Suprapubic skin (tissue), 4 donors: ENCODE measurements around the gene ATP2C2.

Source experiments
- EP300 ChIP-seq: sonication (generic); formaldehyde crosslinking; IDR thresholded peaks from one replicate; pipeline ENCODE4 v1.6.1; 2017; ENCODE audit warnings: antibody characterized with exemption
- POLR2AphosphoS5 ChIP-seq, 3 donors: sonication (generic); formaldehyde crosslinking; IDR thresholded peaks; one replicate each; pipeline ENCODE4 v1.6.1; 2017; ENCODE audit warnings: antibody characterized with exemption in 3 of 3
- TF ChIP-seq, protein P1 (sequence below), 2 donors: fragments of 200-600 bp in 1 of 2; fragments of 450-650 bp in 1 of 2; sonication (generic) in 1 of 2; IDR thresholded peaks; one replicate each; pipeline ENCODE4 v1.5.1; 2016 to 2019; ENCODE audit warnings: antibody characterized with exemption in 2 of 2, mild to moderate bottlenecking in 1 of 2, moderate library complexity in 1 of 2

DNA sequence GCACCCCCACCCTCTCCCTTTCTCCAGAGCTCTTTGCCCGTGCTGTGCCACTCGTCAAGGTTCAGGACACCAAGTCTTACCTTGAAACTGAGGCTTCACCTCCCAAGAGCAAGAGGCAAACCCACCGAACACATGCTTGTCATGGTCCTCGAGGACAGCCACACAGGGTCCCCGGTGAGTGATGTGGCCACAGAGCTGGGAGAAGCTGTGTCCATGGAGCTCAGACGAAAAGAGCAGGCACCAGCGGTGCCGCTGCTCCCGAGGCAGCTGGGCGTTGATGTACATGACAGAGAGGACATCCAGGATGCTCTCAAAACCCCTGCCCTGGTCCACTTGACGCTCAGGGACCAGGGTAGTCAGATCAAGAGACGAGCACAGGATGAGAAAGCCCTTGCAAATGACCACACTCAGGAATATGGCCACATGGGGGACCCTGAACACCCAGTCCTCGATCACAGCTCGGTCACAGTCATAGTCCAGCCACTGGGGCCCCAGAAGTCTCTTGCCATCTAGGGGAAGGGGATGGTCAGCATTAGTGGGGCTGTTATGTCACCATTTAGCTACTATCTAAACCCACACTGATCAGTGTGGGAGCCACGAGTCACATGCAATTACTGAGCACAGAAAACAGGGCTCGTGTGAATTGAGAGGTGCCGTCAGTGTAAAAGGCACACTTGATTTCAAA, 118.4 kb downstream of the ATP2C2 start:
- TF ChIP-seq POLR2AphosphoS5 (IDR thresholded peaks at IDR 0.05) = no peak
- TF ChIP-seq, protein P1, sequence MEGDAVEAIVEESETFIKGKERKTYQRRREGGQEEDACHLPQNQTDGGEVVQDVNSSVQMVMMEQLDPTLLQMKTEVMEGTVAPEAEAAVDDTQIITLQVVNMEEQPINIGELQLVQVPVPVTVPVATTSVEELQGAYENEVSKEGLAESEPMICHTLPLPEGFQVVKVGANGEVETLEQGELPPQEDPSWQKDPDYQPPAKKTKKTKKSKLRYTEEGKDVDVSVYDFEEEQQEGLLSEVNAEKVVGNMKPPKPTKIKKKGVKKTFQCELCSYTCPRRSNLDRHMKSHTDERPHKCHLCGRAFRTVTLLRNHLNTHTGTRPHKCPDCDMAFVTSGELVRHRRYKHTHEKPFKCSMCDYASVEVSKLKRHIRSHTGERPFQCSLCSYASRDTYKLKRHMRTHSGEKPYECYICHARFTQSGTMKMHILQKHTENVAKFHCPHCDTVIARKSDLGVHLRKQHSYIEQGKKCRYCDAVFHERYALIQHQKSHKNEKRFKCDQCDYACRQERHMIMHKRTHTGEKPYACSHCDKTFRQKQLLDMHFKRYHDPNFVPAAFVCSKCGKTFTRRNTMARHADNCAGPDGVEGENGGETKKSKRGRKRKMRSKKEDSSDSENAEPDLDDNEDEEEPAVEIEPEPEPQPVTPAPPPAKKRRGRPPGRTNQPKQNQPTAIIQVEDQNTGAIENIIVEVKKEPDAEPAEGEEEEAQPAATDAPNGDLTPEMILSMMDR (IDR thresholded peaks at IDR 0.05) = no peak
- no peak for TF ChIP-seq EP300
